H9 (cell line): Measurements from ENCODE around the gene ITGAX. TPM values are rescaled to one million over a fixed set of nuclear protein-coding genes. Genes with fewer than 3 reads are reported as not detected.

Experiments used
- DNase-seq: peaks from one replicate; pipeline ENCODE4 v3.0.0-alpha.2; 2017
- H2AFZ ChIP-seq: one replicate; pipeline ENCODE4 v1.6.1; 2013; ENCODE audit warnings: mild to moderate bottlenecking, low read length, control low read depth, moderate library complexity
- H2AK5ac ChIP-seq: 2 replicates; pipeline ENCODE4 v1.6.1; 2013; ENCODE audit warnings: low read length, control low read depth, mixed read lengths; ENCODE audit not compliant: insufficient read length
- H2BK120ac ChIP-seq: one replicate; pipeline ENCODE4 v1.6.1; 2013; ENCODE audit warnings: low read depth, mild to moderate bottlenecking, low read length, control low read depth, inconsistent platforms; ENCODE audit not compliant: poor library complexity, severe bottlenecking
- H2BK12ac ChIP-seq: 2 replicates; pipeline ENCODE4 v1.6.1; 2013; ENCODE audit warnings: low read length, control low read depth, mixed read lengths, low read depth; ENCODE audit not compliant: insufficient read length
- H2BK15ac ChIP-seq: 2 replicates; pipeline ENCODE4 v1.6.1; 2013; ENCODE audit warnings: low read depth, low read length, control low read depth
- H2BK20ac ChIP-seq: one replicate; pipeline ENCODE4 v1.6.1; 2013; ENCODE audit warnings: low read depth, mild to moderate bottlenecking, low read length, control low read depth, inconsistent platforms; ENCODE audit not compliant: poor library complexity, severe bottlenecking
- H2BK5ac ChIP-seq: 2 replicates; pipeline ENCODE4 v1.6.1; 2013; ENCODE audit warnings: low read length, control low read depth, mixed read lengths; ENCODE audit not compliant: insufficient read length
- H3K14ac ChIP-seq: 2 replicates; pipeline ENCODE4 v1.6.1; 2013; ENCODE audit warnings: low read length, control low read depth; ENCODE audit not compliant: insufficient read depth
- H3K18ac ChIP-seq: 2 replicates; pipeline ENCODE4 v1.6.1; 2013; ENCODE audit warnings: low read depth, mild to moderate bottlenecking, mixed read lengths, low read length, control low read depth; ENCODE audit not compliant: insufficient read length
- H3K23ac ChIP-seq: 2 replicates; pipeline ENCODE4 v1.6.1; 2013; ENCODE audit warnings: low read length, control low read depth, mixed read lengths, low read depth; ENCODE audit not compliant: insufficient read length
- H3K23me2 ChIP-seq: 2 replicates; pipeline ENCODE4 v1.6.1; 2013; ENCODE audit warnings: low read depth, mild to moderate bottlenecking, mixed read lengths, low read length, control low read depth; ENCODE audit not compliant: insufficient read length, poor library complexity, severe bottlenecking
- H3K27ac ChIP-seq: 2 replicates; pipeline ENCODE4 v1.5.1; 2013; ENCODE audit warnings: low read length, control low read depth, mixed read lengths, low read depth; ENCODE audit not compliant: insufficient read length
- H3K27me3 ChIP-seq: 2 replicates; pipeline ENCODE4 v1.6.1; 2013; ENCODE audit warnings: low read length, control low read depth, inconsistent platforms; ENCODE audit not compliant: insufficient read depth
- H3K4ac ChIP-seq: 2 replicates; pipeline ENCODE4 v1.6.1; 2013; ENCODE audit warnings: low read depth, mild to moderate bottlenecking, control low read depth, inconsistent platforms, low read length, moderate library complexity
- H3K4me1 ChIP-seq: 2 replicates; pipeline ENCODE4 v1.6.1; 2013; ENCODE audit warnings: low read length, control low read depth, inconsistent platforms; ENCODE audit not compliant: insufficient read depth
- H3K4me2 ChIP-seq: 2 replicates; pipeline ENCODE4 v1.6.1; 2013; ENCODE audit warnings: low read length, control low read depth, mixed read lengths; ENCODE audit not compliant: insufficient read length, insufficient read depth
- H3K56ac ChIP-seq: 2 replicates; pipeline ENCODE4 v1.6.1; 2013; ENCODE audit warnings: low read depth, mild to moderate bottlenecking, mixed read lengths, low read length, control low read depth; ENCODE audit not compliant: insufficient read length
- H3K79me1 ChIP-seq: 2 replicates; pipeline ENCODE4 v1.6.1; 2013; ENCODE audit warnings: low read depth, mild to moderate bottlenecking, moderate library complexity, low read length, control low read depth, inconsistent platforms; ENCODE audit not compliant: insufficient read depth, poor library complexity, severe bottlenecking
- H3K79me2 ChIP-seq: 2 replicates; pipeline ENCODE4 v1.6.1; 2013; ENCODE audit warnings: low read length, control low read depth, inconsistent platforms; ENCODE audit not compliant: insufficient read depth
- H3K9ac ChIP-seq: 2 replicates; pipeline ENCODE4 v1.6.1; 2013; ENCODE audit warnings: low read length, control low read depth, mixed read lengths; ENCODE audit not compliant: insufficient read length; ENCODE audit errors: extremely low read depth
- H3K9me3 ChIP-seq: one replicate; pipeline ENCODE4 v1.6.1; 2013; ENCODE audit warnings: low read depth, low read length, inconsistent platforms; ENCODE audit not compliant: control insufficient read depth
- H3T11ph ChIP-seq: one replicate; pipeline ENCODE4 v1.6.1; 2013; ENCODE audit warnings: mild to moderate bottlenecking, low read length, control low read depth, inconsistent platforms
- H4K20me1 ChIP-seq: one replicate; pipeline ENCODE4 v1.6.1; 2013; ENCODE audit not compliant: control insufficient read depth, insufficient read length, insufficient read depth
- H4K5ac ChIP-seq: 2 replicates; pipeline ENCODE4 v1.6.1; 2013; ENCODE audit warnings: low read depth, mild to moderate bottlenecking, mixed read lengths, low read length, control low read depth; ENCODE audit not compliant: insufficient read length
- H4K8ac ChIP-seq: replicated peaks from 2 replicates; pipeline ENCODE4 v1.6.1; 2013; ENCODE audit warnings: low read length, control low read depth, mixed read lengths, low read depth; ENCODE audit not compliant: insufficient read length
- H4K91ac ChIP-seq: 2 replicates; pipeline ENCODE4 v1.6.1; 2013; ENCODE audit warnings: low read depth, mild to moderate bottlenecking, moderate library complexity, mixed read lengths, low read length, control low read depth; ENCODE audit not compliant: insufficient read length
- H3K27ac Mint-ChIP-seq, 3 experiments: 2 replicates in 2 of 3; 3 replicates in 1 of 3; pipeline ENCODE4 v1.8.0; 2020 to 2021; ENCODE audit warnings: mixed read lengths in 3 of 3, mild to moderate bottlenecking in 1 of 3, moderate library complexity in 1 of 3
- H3K27me3 Mint-ChIP-seq: 2 replicates; pipeline ENCODE4 v1.8.0; 2021; ENCODE audit warnings: low read depth, mild to moderate bottlenecking, moderate library complexity, mixed read lengths
- H3K36me3 Mint-ChIP-seq, 3 experiments: 2 replicates in 2 of 3; 3 replicates in 1 of 3; pipeline ENCODE4 v1.8.0; 2020 to 2021; ENCODE audit warnings: low read depth in 3 of 3, mixed read lengths in 3 of 3; ENCODE audit not compliant: insufficient read depth in 1 of 3
- H3K4me1 Mint-ChIP-seq, 2 experiments: 2 replicates each; pipeline ENCODE4 v1.8.0; 2020; ENCODE audit warnings: mixed read lengths in 2 of 2
- H3K4me3 Mint-ChIP-seq, 2 experiments: 2 replicates in 1 of 2; 3 replicates in 1 of 2; pipeline ENCODE4 v1.8.0; 2020 to 2021; ENCODE audit warnings: mild to moderate bottlenecking in 2 of 2, mixed read lengths in 2 of 2, moderate library complexity in 1 of 2
- H3K9me3 Mint-ChIP-seq, 2 experiments: 2 replicates in 1 of 2; 3 replicates in 1 of 2; pipeline ENCODE4 v1.8.0; 2020; ENCODE audit warnings: mild to moderate bottlenecking in 2 of 2, mixed read lengths in 2 of 2, moderate library complexity in 1 of 2
- CTCF ChIP-seq: fragments of 200-600 bp; sonication (generic); conservative IDR thresholded peaks from 3 replicates; pipeline ENCODE4 v1.8.0; 2021; ENCODE audit warnings: antibody characterized with exemption, mild to moderate bottlenecking
- WGBS: extraction: QIAGEN DNeasy Blood & Tissue Kit; methylation state at CpG from one replicate; pipeline ENCODE4 v1.1.7; 2013; ENCODE audit warnings: missing lambda C conversion rate, low lambda C conversion rate, mixed read lengths; ENCODE audit not compliant: insufficient read length; ENCODE audit errors: extremely low coverage; 5-methylcytosine and 5-hydroxymethylcytosine counted together
- total RNA-seq: library from RNA; stranded (reverse); gene quantifications from 2 replicates; pipeline ENCODE4 v1.2.1, GENCODE V29; 2021

The ITGAX gene
- total RNA-seq, 1 experiment from 2014 or later, result 0.28 TPM

GRCh38 chr16:31367853-31368252, 12.9 kb downstream of the ITGAX start:
- Mint-ChIP-seq H3K4me3 (no peak overlapping the region), H3K27ac (no peak overlapping the region)
- no peak overlapping the region for H4K8ac ChIP-seq

More at GRCh38 chr16:31367853-31368252, 12.9 kb downstream of the ITGAX start:
- Histone ChIP-seq H2BK15ac (no peak overlapping the region), H2AFZ (no peak overlapping the region), H4K5ac (no peak overlapping the region), H3K27me3 (no peaks in the 10 kb centered on the region), H3K4ac (no peak overlapping the region), H2BK5ac (no peak overlapping the region), H4K20me1 (no peaks in the 10 kb centered on the region), H4K91ac (no peak overlapping the region), H3K14ac (no peak overlapping the region), H2BK12ac (no peak overlapping the region), H3K79me2 (no peaks in the 10 kb centered on the region), H3T11ph (no peak overlapping the region), H3K27ac (no peak overlapping the region), H3K4me1 (no peaks in the 10 kb centered on the region), H2AK5ac (no peak overlapping the region), H3K4me2 (no peak overlapping the region), H3K23me2 (no peaks in the 10 kb centered on the region), H2BK20ac (no peak overlapping the region), H3K9ac (no peak overlapping the region), H3K79me1 (no peaks in the 10 kb centered on the region), H3K23ac (no peak overlapping the region), H3K56ac (no peak overlapping the region), H2BK120ac (no peak overlapping the region), H3K18ac (no peak overlapping the region), H3K9me3 (no peaks in the 10 kb centered on the region)
- Mint-ChIP-seq H3K4me1 (0 out of 4 replicates have a peak, but pooled peaks cover 0 to 3% of the 10 kb centered on the region in 2 experiments), H3K36me3 (no peaks in the 10 kb centered on the region), H3K9me3 (peaks cover 2 to 5% of the 10 kb centered on the region in 2 experiments; a peak in 3 of 5 replicates), H3K27me3 (peaks cover 15% of the 10 kb centered on the region)
- no CpG with 5 or more reads among the region's 3 CpGs for WGBS
- no peak for TF ChIP-seq CTCF
- no peak for DNase-seq
